Erythroblast (primary cell): ENCODE results near the gene EMC9.

ENCODE experiments used
- DNase-seq, 2 experiments: peaks; one replicate each; lab custom pipeline; 2025; lab: John Stamatoyannopoulos, UW
- GATA1 ChIP-seq: IDR thresholded peaks from 2 replicates; pipeline ENCODE4 v1.6.1; 2011; ENCODE audit warnings: low read depth, mild to moderate bottlenecking, control low read depth, low read length, moderate library complexity
- POLR2A ChIP-seq: IDR thresholded peaks from 2 replicates; pipeline ENCODE4 v1.6.1; 2011; ENCODE audit warnings: mild to moderate bottlenecking, low read length

The EMC9 gene

DNA sequence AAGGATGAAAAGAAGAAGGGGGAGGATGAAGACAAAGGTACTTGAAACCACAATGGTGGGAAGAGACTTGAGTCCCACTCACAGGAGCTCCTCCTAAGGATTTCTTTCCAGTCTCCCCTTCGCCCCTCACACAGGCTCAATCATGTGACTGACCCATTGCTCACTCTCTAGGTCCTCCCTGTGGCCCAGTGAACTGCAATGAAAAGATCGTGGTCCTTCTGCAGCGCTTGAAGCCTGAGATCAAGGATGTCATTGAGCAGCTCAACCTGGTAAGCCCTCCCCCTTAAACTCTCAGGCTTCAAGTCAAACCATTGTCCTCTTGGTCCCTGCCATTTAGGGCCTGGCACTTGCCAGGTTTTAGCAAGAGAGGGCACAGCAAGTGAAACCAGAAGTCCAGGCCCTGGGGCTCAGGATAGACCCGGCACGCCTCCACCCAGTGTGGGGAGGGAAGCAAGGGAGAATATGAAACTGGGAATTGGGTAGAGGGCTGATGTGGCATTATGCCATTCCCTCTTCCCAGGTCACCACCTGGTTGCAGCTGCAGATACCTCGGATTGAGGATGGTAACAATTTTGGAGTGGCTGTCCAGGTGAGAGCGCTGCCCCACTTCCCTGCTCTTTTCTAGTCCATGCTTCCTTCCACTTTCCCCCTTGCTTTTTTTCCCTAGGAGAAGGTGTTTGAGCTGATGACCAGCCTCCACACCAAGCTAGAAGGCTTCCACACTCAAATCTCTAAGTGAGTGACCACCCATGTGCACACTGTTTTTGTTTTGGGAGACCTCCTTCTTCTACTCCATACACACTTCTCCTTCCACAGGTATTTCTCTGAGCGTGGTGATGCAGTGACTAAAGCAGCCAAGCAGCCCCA, 3.6 kb downstream of the EMC9 start:
- TF ChIP-seq GATA1, result no peak
- TF ChIP-seq POLR2A, result no peak
- no peak for DNase-seq

DNA sequence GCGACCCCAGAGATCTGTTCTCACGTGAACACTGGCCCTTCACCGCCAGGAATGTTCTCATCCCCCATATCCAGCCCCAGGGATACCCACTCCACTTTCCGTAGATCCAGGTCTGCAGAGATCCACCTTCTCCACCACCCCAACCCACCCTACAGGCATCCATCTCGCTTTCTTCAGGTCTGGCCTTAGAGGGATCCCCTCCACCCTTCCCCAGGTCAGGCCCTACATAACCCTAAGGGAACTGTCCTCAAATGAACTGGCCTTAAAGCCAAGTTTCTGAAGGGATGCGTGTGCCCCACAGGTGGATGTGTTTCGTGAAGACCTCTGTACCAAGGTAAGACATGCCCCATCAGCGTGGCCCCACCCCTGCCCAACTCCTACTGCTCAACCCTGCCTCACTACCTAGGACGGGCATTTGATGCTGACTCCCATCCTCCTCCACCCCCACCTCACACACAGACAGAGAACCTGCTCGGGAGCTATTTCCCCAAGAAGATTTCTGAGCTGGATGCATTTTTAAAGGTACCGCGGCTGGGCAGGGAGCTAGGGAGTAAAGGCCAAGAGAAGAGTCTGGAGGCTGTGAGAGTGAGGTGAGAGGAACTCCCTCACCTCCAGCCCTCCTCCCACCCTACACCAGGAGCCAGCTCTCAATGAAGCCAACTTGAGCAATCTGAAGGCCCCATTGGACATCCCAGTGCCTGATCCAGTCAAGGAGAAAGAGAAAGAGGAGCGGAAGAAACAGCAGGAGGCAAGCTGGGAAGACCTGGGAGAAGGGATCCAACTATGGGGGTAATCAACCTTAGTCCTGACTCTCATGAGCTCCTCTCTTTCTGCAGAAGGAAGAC, 4.5 kb downstream of the EMC9 start:
- TF ChIP-seq GATA1 (no peak), POLR2A (no peak)
- DNase-seq, result no peak

DNA sequence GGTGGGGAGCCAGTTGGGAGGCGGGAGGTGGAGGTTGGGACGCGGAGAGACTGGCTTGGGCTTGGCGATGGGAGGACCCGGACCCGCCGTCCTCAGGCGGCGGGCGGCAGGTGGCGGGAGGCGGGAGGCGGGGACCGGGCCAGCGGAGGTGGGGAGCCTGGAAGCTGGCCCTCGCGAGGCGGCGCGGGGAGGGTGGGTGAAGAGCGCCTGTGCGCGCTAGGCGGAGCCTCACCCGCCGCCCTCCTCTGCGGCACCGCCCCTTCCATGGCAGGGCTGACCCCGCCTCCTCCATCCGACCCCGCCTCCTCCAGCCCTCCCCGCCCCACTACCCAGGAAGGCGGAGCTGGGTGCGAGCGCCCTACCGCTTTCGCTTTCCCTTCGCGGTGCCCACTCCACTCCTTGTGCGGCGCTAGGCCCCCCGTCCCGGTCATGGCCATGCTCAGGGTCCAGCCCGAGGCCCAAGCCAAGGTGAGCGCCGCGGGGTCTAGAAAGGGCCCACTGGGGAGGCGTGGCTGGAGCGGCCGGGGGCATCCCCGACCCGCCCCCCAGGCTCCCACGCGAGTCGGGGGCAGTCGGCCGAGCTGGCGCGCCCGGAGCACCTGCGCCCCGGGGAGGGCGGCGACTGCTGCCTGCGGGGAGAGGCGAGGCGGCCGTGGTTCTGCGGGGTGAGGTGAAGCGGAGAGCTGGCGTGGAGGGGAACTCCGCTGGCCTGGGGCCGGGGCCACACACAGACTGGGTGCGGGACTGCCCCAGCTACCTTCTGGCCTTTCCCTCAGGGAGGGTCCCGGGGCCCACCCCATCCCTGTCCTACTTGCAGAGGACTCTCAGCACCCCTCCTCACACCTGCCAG, 5.3 kb downstream of the EMC9 start, which contains the start of gene PSME1:
TSS of gene PSME1 (plus strand) at position 361 of the 850 bp plus-strand sequence. CDS start at position 430, 69 bp downstream.
- DNase-seq, result peak; percentile 95 to 98
- peak; percentile 68 for TF ChIP-seq POLR2A
- no peak for TF ChIP-seq GATA1

DNA sequence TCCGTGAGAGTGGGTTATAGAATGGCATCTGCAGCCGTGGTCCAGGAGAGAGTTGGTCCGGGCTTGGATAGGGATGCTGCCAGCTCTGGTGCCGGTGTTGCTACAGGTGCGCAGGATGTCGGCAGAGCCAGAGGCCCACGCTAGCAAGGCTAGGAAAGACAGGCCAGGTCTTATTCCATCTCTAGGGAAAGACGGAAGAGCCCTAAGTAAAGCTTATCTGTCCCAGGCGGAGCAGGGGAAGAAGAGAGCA, 5.9 kb downstream of the EMC9 start:
- DNase-seq, result no peak
- TF ChIP-seq POLR2A, result no peak
- TF ChIP-seq GATA1, result no peak

DNA sequence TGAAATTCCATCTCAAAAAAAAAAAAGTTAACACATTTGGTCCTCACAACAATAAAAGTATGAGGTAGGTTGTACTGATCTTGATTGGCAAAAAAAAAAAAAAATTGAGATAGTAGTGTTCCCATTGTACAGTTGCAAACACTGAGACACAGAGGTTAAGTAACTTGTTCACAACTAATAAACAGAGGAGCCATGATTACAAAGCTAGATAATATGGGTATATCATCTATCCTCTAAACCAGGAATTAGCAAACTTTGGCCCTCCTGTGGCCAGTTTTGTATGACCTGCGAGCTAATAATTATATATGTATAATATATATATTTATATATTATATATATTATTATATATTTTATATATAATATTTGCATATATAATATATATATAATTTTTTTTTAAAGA, 7.7 kb downstream of the EMC9 start:
- no peak for TF ChIP-seq GATA1
- no peak for TF ChIP-seq POLR2A
- DNase-seq, result no peak

DNA sequence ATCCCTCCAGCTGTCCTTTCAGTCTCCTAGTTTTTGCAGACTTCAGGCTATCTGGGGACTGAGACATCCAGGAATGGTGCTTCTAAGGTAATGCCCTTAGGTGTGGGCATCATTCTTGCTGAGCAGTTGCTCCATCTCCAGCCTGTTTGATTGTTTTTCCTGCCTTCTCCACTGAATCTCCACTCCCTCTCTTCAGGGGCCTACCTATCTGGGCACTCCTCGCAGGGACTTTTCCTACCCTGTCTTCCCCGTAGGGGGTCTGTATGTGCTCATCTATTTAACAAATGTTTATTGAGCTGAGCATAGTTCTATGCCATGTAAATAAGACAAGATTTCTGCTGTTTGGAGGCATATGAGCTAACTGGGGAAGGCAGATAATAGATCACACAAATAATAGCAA, 8.4 kb downstream of the EMC9 start:
- TF ChIP-seq POLR2A (no peak), GATA1 (no peak)

DNA sequence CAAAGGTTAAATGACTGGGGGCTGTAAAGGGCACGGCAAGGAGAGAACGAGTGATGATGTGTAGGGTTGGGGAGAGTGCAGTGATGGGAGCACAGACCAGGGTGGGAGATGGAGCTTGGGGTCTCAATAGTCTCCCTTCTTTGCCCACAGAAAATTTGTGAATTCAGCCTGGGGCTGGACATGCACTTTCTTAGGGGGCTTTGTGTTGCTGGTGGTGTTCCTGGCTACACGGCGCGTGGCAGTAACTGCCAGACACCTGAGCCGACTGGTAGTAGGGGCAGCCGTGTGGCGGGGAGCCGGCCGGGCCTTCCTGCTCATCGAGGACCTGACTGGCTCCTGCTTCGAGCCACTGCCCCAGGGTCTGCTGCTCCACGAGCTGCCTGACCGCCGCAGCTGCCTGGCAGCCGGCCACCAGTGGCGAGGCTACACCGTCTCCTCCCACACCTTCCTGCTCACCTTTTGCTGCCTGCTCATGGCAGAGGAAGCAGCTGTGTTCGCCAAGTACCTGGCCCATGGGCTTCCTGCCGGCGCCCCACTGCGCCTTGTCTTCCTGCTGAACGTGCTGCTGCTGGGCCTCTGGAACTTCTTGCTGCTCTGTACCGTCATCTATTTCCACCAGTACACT, 9.2 kb downstream of the EMC9 start:
- DNase-seq, result no peak
- TF ChIP-seq POLR2A (no peak), GATA1 (no peak)

More for the DNA sequence above, 8.4 kb downstream of the EMC9 start:
- DNase-seq, result no peak

DNA sequence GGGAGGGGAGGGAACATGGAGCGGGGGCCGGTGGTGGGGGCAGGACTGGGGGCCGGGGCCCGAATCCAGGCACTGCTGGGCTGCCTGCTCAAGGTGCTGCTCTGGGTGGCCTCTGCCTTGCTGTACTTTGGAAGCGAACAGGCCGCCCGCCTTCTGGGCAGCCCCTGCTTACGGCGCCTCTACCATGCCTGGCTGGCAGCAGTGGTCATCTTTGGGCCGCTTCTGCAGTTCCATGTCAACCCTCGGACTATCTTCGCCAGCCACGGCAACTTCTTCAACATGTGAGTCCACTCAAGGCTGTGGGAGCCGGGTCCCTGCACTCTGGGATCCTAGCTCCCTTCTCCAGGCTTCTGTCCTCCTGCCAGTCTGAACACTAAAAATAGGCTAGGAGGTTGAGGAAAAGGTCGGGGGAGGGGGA, 9.8 kb downstream of the EMC9 start:
- no peak for DNase-seq
- TF ChIP-seq GATA1 (no peak), POLR2A (no peak)

DNA sequence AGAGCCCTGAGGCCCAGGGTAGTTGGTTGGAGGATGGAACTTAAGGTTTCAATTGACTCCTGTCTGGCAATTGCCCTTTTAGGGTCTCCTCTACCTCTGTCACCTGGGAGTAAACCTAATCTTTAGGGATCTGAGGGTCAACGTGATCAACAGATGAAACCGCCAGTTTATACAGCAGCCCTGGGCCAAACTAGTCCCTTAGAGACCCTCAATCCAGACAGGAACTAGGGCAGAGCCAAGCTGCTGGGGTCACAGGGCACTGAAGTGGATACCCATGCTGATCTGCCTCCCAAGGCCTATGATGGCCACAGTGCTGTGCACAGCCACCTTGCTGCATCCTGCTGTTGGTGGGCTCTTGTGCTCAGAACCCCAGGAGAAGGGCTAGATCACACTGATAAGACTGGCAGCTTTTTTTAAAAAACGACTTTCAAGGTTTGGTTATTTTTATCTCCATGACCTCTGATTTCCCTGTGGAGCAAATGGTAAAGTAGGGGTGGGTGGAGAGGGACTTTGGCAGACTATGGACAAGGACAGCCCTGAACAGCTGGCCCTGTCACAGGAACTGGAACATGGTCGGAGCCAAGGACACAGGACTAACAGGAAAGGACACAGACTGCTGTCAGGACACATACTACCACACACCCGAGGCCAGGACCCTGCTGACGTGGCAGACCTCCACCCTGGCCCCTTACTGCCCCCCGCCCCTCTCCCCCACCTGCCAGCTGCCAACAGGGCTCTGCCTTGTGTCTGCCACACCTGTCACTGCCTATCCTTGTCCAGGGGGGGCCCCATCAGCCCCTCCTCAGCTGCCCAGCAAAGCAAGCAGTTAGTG, 10.5 kb downstream of the EMC9 start:
- DNase-seq, result no peak
- TF ChIP-seq GATA1 (no peak), POLR2A (no peak)

DNA sequence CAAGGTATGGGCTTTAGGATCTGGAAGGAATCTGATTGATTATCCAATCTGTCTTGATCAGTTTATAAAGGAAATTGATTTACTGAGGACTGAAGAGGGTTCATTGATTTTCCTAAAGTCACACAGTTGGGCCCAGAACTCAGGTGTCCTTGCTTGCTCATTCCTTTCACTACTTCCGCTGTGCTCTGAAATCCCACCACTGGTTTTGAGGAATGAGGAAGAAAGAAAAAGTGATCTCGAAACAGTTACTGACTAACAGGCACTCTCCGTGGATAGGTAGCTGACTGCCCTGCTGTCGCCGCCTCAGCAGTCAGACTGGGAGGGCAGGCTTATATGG, 11.0 kb downstream of the EMC9 start, which contains the start of gene FITM1:
TSS of gene FITM1 (plus strand) at position 280 of the 337 bp plus-strand sequence. CDS start 905 bp downstream, outside the sequence.
- no peak for DNase-seq
- TF ChIP-seq GATA1 (no peak), POLR2A (no peak)

DNA sequence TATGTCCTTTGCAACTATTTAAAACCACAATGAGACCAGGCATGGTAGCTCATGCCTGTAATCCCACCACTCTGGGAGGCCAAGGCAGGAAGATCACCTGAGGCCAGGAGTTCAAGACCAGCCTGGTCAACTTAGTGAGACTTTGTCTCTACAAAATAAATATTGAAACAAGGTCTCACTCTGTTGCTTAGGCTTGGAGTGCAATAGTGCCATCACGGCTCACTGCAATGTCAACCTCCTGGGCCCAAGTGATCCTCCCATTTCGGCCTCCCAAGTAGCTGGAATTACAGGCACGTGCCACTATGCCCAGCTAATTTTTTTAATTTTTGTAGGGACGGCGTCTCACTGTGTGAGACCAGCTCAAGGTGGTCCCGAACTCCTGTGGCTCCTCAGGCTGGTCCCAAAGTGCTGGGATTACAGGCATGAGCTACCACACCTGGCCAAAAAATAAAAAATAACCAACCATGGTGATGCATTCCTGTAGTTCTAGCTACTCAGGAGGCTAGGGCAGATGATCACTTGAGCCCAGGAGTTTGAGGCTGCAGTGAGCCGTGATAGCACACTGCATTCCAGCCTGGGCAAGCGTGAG, 11.9 kb downstream of the EMC9 start:
- TF ChIP-seq POLR2A (no peak), GATA1 (no peak)
- no peak for DNase-seq

DNA sequence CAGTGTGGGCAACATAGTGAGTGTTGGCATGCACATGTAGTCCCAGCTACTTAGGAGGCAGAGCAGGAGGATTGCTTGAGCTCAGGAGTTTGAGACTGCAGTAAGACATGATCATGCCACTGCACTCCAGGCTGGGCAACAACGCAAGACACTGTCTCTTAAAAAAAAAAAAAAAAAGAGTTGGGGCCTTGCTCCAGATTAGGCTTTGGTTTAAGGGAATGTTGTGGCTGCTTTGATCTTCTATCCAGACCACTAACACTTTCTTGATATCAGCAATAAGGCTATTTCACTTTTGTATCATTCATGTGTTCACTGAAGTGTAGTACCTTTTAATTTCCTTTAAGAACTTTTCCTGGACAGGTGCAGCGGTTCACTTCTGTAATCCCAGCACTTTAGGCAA, 13.7 kb downstream of the EMC9 start:
- TF ChIP-seq GATA1 (no peak), POLR2A (no peak)

More for the DNA sequence above, 13.7 kb downstream of the EMC9 start:
- DNase-seq, result no peak
